Spinal cord (tissue), 10 donors: ENCODE data around the gene ERCC6L. TPM values are rescaled to one million over a fixed set of nuclear protein-coding genes. Genes with fewer than 3 reads are reported as not detected.
A peak's percentile ranks its signal among the peaks of the same experiment; 100 is the strongest.

Experiments used
- DNase-seq, 6 donors: peaks; one replicate each; pipeline versions ENCODE4 v3.0.0 to v3.0.0-alpha.2; 2013 to 2015; ENCODE audit warnings: low spot score in 6 of 6, low read depth in 4 of 6
- H3K27ac ChIP-seq: one replicate; pipeline ENCODE4 v1.5.1; 2013; ENCODE audit warnings: low read depth, low read length, control low read depth
- H3K27me3 ChIP-seq: one replicate; pipeline ENCODE4 v1.6.1; 2013; ENCODE audit warnings: low read length; ENCODE audit not compliant: control insufficient read depth, insufficient read depth
- H3K36me3 ChIP-seq: one replicate; pipeline ENCODE4 v1.6.1; 2013; ENCODE audit warnings: low read length; ENCODE audit not compliant: control insufficient read depth, insufficient read depth
- H3K4me1 ChIP-seq: one replicate; pipeline ENCODE4 v1.6.1; 2013; ENCODE audit warnings: low read length; ENCODE audit not compliant: control insufficient read depth, insufficient read depth
- H3K4me3 ChIP-seq: one replicate; pipeline ENCODE4 v1.5.1; 2013; ENCODE audit warnings: low read depth, low read length, control low read depth
- H3K9me3 ChIP-seq: one replicate; pipeline ENCODE4 v1.6.1; 2013; ENCODE audit warnings: low read length; ENCODE audit not compliant: control insufficient read depth, insufficient read depth
- WGBS: methylation state at CpG from one replicate; pipeline ENCODE4 v1.1.5; 2013; ENCODE audit warnings: missing lambda C conversion rate; ENCODE audit not compliant: insufficient coverage; 5-methylcytosine and 5-hydroxymethylcytosine counted together
- long read RNA-seq, 4 donors: transcript quantifications; one replicate each; lab custom pipeline, GENCODE V29; 2026
- polyA plus RNA-seq, 2 donors: library from polyadenylated mRNA; unstranded; fragments of 120-200 nt; gene quantifications; one replicate each; pipeline ENCODE4 v1.2.1, GENCODE V29; 2013; ENCODE audit not compliant: insufficient read length in 2 of 2
- total RNA-seq, 2 donors: library from RNA; depleted of rRNA in 1 of 2; stranded (reverse); fragments of 120-200 nt in 1 of 2; fragments of >200 nt in 1 of 2; gene quantifications; one replicate each; pipeline versions ENCODE4 v1.2.3 to v1.2.4, GENCODE V29; 2013 to 2014
- donor health status: healthy.

Gene ERCC6L, protein sequence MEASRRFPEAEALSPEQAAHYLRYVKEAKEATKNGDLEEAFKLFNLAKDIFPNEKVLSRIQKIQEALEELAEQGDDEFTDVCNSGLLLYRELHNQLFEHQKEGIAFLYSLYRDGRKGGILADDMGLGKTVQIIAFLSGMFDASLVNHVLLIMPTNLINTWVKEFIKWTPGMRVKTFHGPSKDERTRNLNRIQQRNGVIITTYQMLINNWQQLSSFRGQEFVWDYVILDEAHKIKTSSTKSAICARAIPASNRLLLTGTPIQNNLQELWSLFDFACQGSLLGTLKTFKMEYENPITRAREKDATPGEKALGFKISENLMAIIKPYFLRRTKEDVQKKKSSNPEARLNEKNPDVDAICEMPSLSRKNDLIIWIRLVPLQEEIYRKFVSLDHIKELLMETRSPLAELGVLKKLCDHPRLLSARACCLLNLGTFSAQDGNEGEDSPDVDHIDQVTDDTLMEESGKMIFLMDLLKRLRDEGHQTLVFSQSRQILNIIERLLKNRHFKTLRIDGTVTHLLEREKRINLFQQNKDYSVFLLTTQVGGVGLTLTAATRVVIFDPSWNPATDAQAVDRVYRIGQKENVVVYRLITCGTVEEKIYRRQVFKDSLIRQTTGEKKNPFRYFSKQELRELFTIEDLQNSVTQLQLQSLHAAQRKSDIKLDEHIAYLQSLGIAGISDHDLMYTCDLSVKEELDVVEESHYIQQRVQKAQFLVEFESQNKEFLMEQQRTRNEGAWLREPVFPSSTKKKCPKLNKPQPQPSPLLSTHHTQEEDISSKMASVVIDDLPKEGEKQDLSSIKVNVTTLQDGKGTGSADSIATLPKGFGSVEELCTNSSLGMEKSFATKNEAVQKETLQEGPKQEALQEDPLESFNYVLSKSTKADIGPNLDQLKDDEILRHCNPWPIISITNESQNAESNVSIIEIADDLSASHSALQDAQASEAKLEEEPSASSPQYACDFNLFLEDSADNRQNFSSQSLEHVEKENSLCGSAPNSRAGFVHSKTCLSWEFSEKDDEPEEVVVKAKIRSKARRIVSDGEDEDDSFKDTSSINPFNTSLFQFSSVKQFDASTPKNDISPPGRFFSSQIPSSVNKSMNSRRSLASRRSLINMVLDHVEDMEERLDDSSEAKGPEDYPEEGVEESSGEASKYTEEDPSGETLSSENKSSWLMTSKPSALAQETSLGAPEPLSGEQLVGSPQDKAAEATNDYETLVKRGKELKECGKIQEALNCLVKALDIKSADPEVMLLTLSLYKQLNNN
- total RNA-seq, result 1 to 10 TPM; 1.7 TPM
- 1 to 10 TPM; 1.3 to 1.4 TPM for polyA plus RNA-seq
- long read RNA-seq, donor 1, result 0 reads
- long read RNA-seq, donor 2, result 0 reads
- long read RNA-seq, donor 3, full-length matches to known transcripts, result 1 of 1 reads
- long read RNA-seq, donor 3, partial matches to known transcripts, result 0 of 1 reads
- long read RNA-seq, donor 3, other reads (novel, unspliced or antisense), result 0 of 1 reads
- long read RNA-seq, donor 4, result 0 reads

DNA sequence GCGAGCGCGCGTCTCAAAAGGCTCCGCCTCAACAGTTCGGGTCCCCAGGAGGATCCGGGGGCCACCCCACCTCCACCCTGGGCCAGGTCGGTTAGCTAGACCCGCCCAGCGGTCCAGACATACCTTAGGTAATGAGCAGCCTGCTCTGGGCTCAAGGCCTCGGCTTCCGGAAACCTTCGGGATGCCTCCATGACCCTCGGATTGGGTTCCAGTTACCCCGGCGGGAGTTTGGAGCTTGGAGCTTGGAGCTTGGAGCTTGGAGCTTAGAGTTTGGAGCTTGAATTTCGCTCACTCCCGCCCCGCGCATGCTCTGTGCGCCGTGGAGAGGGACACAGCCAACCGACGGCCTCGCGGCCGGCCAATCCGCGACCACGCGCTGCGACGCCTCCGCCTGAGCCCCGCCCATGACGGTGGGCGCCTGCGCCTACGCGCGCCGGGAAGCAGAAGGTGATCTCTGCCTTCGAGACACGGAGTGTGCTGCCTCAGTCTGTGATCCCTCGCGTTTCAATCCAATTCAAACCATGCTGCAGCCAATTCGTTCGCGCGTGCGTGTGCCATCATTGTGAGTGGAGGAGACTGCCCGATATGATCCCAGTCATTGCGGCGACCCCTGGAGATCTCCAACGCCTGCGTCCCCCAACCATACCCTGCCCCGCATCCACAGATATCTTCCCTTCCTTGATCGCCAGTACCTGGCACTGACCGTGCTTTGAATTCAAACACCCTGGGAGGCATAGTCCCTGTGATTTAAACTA is at the start of gene ERCC6L:
Gene ERCC6L (minus strand): TSS at position 307 of the 755 bp plus-strand sequence. CDS start 116 bp downstream, at position 191.
- Histone ChIP-seq H3K9me3 (no peaks in the 10 kb centered on the region), H3K36me3 (no peaks in the 10 kb centered on the region), H3K27ac (no peak within 1 kb of the TSS), H3K27me3 (peaks cover 2% of the 10 kb centered on the region), H3K4me1 (peaks cover 4% of the 10 kb centered on the region), H3K4me3 (peak within 1 kb of the TSS; percentile 36)
- peak; percentile 41 to 95 (median 74) for DNase-seq
- 25% methylated on average over 59 of the region's 59 CpGs for WGBS

DNA sequence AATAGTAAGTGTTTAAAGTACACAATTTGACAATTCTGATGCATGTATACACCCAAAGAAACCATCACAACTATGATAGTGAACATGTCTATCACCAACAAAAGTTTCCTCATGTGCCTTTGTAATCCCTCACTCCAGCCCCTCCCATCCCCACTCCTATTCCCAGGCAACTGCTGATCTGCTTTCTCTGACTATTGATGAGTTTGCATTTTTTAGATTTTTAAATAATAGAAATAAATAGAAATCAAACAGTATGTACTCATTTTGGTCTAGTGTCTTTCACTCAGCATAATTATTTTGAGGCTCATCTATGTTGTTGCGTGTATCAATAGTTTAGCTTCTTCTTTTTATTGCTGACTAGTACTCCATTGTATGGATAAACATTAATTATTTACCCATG is 43.5 kb upstream of the ERCC6L start:
- Histone ChIP-seq H3K4me1 (no peaks in the 10 kb centered on the region), H3K36me3 (no peaks in the 10 kb centered on the region), H3K27ac (no peak overlapping the region), H3K4me3 (no peak overlapping the region), H3K9me3 (no peaks in the 10 kb centered on the region), H3K27me3 (peaks cover 19% of the 10 kb centered on the region)
- no CpG with 5 or more reads among the region's 1 CpG for WGBS
- no peak for DNase-seq

DNA sequence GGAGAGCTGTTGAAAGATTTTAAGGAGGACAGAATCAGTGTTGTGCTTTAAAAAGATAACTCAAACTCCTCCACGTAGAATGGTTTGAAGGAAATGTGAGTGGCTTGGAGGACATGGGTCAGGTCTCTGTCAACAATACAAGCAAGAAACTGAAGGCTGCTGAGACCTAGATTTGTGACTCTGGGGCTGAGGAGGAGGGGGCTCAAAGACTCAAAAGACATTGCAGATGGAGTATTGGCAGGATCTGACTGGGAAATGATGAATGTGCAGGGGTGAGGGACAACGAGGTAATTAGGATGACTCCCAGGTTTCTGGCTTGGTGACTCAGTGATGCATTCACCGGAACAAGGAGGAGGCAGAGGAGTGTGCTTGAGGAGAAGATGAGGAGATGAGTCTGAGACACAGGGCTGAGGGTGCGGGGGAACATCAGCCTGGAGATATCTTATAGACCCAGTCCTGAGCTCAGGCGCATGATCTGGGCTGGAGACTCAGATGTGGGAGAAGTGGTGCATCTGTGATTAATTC is 41.6 kb upstream of the ERCC6L start:
- Histone ChIP-seq H3K4me3 (no peak overlapping the region), H3K27ac (no peak overlapping the region), H3K9me3 (no peaks in the 10 kb centered on the region), H3K27me3 (peaks cover 19% of the 10 kb centered on the region), H3K36me3 (no peaks in the 10 kb centered on the region), H3K4me1 (no peaks in the 10 kb centered on the region)
- DNase-seq, result no peak
- 76% methylated on average over 4 of the region's 5 CpGs for WGBS

DNA sequence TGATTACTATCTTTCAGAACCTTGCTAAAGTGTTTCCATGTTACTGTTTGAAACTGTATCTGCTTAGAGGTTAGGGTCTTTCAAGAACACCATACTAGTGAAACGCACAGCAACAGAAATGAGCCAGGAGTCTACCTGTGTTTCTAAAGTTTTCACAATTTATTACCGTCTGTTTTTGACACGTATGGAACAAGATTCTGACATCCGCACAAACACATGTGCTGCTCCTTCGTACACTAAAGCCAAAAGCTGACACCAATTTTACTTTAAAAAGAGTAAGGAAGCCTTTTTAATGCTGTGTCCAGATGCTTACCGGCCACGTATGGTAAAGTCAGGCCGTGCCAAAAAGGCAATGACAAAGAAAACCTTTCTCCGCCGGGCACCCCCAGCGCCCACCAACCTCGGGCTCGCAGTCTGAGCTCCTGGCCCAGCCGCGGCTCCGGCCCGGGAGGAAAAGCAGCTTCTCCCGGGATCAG is 37.7 kb upstream of the ERCC6L start:
- H3K4me1 ChIP-seq, result no peaks in the 10 kb centered on the region
- H3K27ac ChIP-seq, result peak overlapping the region; percentile 89
- 2% methylated on average over 18 of the region's 18 CpGs for WGBS
- H3K27me3 ChIP-seq, result peaks cover 15% of the 10 kb centered on the region
- DNase-seq, result peak in 1 of 6 donors; percentile 2
- H3K36me3 ChIP-seq, result peaks cover 19% of the 10 kb centered on the region
- H3K9me3 ChIP-seq, result no peaks in the 10 kb centered on the region
- peak overlapping the region; percentile 84 for H3K4me3 ChIP-seq

DNA sequence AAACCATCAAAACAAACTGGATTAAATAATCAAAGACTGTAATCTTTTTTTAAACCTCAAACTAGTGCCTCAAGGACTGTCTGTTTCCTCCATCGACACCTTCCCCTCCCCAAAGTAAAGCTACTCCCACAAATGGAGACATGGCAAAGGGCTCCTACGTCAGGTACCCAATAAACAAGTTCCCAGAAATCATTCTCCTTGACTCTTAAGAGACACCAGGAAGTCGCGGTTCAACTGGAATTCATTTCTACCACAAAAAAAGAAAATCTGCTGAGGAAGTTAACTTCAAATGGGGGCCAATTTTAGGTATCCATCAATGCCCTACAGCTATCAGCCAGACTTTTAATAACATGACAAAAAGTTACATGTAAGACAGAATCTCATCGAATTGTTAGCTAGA is 35.7 kb upstream of the ERCC6L start:
- H3K36me3 ChIP-seq, result peaks cover 37% of the 10 kb centered on the region
- no peaks in the 10 kb centered on the region for H3K4me1 ChIP-seq
- no peak overlapping the region for H3K27ac ChIP-seq
- no peak overlapping the region for H3K4me3 ChIP-seq
- H3K27me3 ChIP-seq, result peaks cover 10% of the 10 kb centered on the region
- DNase-seq, result no peak
- no peaks in the 10 kb centered on the region for H3K9me3 ChIP-seq
- 89% methylated on average over 4 of the region's 5 CpGs for WGBS

DNA sequence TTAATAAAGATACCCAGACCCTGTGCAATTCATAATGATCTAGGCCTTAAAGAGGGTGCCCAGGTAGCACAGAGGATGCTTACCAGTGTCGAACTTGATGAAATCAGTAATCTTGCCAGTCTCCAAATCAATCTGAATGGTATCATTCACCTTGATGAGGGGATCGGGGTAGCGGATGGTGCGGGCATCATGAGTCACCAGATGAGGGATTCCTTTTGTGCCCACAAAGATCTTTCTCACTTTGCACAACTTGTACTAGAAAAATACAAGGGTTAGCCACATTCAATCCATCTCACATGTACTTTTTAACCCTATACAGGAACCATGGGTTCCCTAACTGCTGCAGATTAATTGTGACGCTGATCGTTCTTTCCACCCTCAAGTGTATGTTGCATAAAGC is 34.9 kb upstream of the ERCC6L start:
- H3K36me3 ChIP-seq, result peaks cover 44% of the 10 kb centered on the region
- H3K9me3 ChIP-seq, result no peaks in the 10 kb centered on the region
- 92% methylated on average over 6 of the region's 6 CpGs for WGBS
- H3K4me3 ChIP-seq, result no peak overlapping the region
- no peaks in the 10 kb centered on the region for H3K4me1 ChIP-seq
- DNase-seq, result no peak
- peaks cover 5% of the 10 kb centered on the region for H3K27me3 ChIP-seq
- no peak overlapping the region for H3K27ac ChIP-seq

DNA sequence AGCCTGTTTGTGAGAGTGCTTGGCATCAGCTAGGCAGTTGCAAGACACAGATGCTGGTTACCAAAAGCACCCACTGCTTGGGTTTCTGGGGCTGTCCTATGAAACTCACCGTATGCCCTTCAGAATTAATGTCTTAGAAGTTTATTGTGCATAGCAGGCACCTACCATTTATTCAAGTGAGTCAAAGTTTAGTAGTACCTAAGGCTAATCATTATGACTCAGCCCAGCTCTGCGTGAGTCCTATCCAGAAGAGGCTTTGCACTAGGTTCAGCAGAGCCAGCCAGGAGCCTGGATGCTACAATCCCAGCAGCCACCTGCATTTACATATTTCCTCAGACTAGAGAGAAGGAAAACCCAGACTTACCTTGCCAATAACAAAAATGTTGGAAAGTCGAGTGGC is 34.0 kb upstream of the ERCC6L start:
- H3K9me3 ChIP-seq, result no peaks in the 10 kb centered on the region
- 100% methylated on average over 2 of the region's 3 CpGs for WGBS
- H3K4me1 ChIP-seq, result no peaks in the 10 kb centered on the region
- peaks cover 51% of the 10 kb centered on the region for H3K36me3 ChIP-seq
- no peaks in the 10 kb centered on the region for H3K27me3 ChIP-seq
- H3K4me3 ChIP-seq, result no peak overlapping the region
- H3K27ac ChIP-seq, result no peak overlapping the region
- DNase-seq, result no peak

DNA sequence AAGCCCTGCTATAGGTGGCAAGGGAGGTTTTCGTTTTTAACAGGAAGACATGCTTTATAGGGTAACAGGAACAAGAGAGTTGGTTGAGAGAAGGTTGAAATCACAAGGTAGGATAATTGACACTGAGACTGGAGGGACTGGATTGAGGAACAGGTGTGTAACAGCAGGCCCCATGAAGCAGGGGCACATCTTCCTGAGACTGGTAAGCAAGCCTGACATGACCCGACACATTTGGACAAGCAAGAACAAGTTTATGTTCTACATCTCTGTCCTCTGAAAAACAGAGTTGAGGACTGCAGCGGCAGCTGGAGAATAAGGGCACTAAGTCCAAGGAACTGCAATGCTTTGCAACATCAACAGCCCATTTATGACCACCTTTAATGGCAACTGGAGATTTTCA is 33.0 kb upstream of the ERCC6L start:
- WGBS, result 94% methylated on average over 2 of the region's 3 CpGs
- Histone ChIP-seq H3K4me1 (no peaks in the 10 kb centered on the region), H3K27me3 (no peaks in the 10 kb centered on the region), H3K9me3 (no peaks in the 10 kb centered on the region), H3K27ac (no peak overlapping the region), H3K4me3 (no peak overlapping the region), H3K36me3 (peaks cover 58% of the 10 kb centered on the region)
- no peak for DNase-seq
